ENCODE measurements around the gene POLG. TPM values are rescaled to one million over a fixed set of nuclear protein-coding genes. Genes with fewer than 3 reads are reported as not detected.
A peak's percentile ranks its signal among the peaks of the same experiment; 100 is the strongest.

POLG gene
- 100 to 1,000 TPM; 106 to 109 TPM for total RNA-seq

DNA sequence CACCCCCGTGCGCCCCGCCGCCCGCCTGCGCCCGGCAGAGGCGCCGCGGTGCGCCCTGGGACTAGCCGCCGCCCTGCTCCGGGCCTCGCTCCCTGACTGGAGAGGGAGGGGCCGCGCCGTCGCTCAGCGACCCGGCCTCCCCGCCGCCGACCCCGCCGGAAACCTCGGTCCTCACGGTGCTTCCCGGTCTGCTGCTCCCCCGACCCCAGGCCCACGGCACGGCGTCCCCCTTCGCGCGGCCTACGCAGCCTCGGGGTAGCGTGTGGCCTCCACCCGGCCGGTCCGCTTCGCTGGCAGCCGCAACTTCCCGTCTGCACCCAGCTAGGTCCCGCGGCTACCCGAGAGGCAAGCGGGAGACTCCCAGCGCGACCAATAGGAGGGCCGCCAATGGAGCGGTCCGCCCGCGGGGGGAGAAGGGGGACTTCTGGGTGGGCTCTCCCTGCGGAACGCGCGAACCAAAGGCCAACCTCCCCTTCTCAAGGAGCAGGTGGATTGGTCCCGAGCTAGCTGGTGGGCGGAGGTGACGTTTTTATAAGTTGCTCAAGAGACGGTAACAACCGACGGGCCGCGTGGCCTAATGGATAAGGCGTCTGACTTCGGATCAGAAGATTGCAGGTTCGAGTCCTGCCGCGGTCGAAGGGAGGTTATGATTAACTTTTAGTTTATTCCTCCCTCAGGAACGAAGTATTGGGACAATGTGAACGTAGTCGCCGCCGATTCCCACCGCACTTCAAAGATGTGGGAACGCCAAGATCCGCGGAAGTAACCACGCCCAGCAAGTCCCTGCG lies at the start of gene POLG:
TSS of gene POLG (minus strand) at position 315 of the 788 bp plus-strand sequence. CDS start 1,070 bp downstream, outside the sequence.
- ChIA-PET CTCF (interaction anchor here (0.7 to 6.5 kb wide), 8 partner anchors 8 to 131 kb away, joined by 3 to 47 read pairs (median 4); partner anchors contain the start of gene FANCI), POLR2A (interaction anchor here (0.9 to 10.5 kb wide), 9 partner anchors 8 to 241 kb away, joined by 3 to 156 read pairs (median 4); partner anchors contain the start of genes FANCI and TICRR)
- Mint-ChIP-seq H3K4me3 (peak within 1 kb of the TSS; percentile 84), H3K27me3 (peaks cover 8% of the 10 kb centered on the region), H3K36me3 (ENCODE audit: low read depth) (peaks cover 41% of the 10 kb centered on the region), H3K9me3 (no peaks in the 10 kb centered on the region), H3K27ac (peak within 1 kb of the TSS; percentile 93), H3K4me1 (peaks cover 53% of the 10 kb centered on the region)
- peak; percentile 99 for DNase-seq

DNA sequence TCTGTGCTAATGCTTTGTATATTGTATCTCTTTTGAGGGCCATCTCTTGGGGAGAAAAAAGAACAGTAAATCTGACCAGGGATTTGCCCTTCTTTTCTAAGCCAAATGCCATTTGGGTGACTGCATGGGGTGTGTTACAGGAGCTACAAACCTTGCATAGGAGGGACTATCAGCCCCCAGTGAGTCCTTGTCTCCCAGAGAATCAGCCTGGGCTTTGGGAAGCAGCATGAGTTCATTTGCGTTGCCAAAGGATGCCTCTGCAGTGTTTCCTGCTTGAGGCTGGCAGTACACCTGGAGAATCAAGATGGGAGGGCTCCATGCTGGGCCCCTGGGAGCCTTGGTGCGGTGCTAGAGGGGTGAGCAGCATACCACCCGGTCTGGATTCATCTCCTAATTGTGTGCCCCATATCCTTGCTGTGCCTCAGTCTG lies 49.6 kb upstream of the POLG start:
- no peaks in the 10 kb centered on the region for H3K36me3 Mint-ChIP-seq (ENCODE audit: low read depth)
- DNase-seq = no peak
- H3K27me3 Mint-ChIP-seq = peaks cover 45% of the 10 kb centered on the region
- H3K9me3 Mint-ChIP-seq = no peaks in the 10 kb centered on the region
- no peak overlapping the region for H3K27ac Mint-ChIP-seq
- no peaks in the 10 kb centered on the region for H3K4me1 Mint-ChIP-seq
- H3K4me3 Mint-ChIP-seq = no peak overlapping the region
- ChIA-PET POLR2A (no interaction called here), CTCF (interaction anchor here (1.5 kb wide), 1 partner anchor 25 kb away, joined by 5 read pairs; no protein-coding TSS in a partner anchor)

DNA sequence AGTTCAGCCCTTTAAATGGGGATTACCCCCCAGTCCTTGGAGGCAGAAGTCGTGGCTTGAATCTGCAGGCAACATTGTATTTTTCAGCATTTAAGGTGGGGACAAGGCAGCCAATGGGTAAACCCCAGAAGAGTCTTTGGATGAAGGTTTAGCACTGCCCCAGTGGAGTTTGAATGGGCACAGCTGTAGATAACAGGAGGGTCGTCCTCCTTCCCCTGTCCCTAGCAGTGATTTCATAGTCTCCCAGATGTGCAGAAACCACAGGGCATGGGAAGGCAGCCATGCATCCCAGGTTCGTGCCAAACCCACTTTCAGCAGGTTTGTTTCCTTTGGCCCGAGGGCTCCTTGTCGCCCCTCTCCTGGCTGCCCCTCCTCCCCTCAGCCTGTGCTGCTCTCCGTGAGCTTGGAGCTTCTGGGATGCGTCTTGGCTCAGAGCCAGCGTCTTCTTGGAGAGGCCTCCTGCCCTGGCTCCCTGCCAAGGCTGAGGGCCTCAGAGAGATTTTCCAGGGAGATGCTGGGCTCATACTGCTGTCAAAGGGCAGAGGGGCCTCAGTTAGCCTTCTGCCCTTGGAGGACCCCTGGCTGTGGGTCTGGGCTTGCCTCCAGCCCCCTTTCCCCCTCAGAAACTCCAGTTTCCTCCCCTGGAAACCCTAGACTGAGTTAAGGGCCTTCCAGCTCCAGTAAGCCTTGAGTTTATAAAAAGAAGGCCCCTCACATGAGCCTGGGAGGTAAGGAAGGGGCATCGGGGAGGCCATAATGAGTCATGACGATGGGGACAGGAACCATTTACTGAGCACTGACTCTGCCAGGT lies 48.9 kb upstream of the POLG start:
- Mint-ChIP-seq H3K4me1 (no peaks in the 10 kb centered on the region), H3K9me3 (no peaks in the 10 kb centered on the region), H3K4me3 (no peak overlapping the region), H3K36me3 (ENCODE audit: low read depth) (no peaks in the 10 kb centered on the region), H3K27ac (no peak overlapping the region), H3K27me3 (peaks cover 42% of the 10 kb centered on the region)
- no peak for DNase-seq
- CTCF ChIA-PET = interaction anchor here (1.5 kb wide), 1 partner anchor 24 kb away, joined by 5 read pairs; no protein-coding TSS in a partner anchor
- POLR2A ChIA-PET = no interaction called here

DNA sequence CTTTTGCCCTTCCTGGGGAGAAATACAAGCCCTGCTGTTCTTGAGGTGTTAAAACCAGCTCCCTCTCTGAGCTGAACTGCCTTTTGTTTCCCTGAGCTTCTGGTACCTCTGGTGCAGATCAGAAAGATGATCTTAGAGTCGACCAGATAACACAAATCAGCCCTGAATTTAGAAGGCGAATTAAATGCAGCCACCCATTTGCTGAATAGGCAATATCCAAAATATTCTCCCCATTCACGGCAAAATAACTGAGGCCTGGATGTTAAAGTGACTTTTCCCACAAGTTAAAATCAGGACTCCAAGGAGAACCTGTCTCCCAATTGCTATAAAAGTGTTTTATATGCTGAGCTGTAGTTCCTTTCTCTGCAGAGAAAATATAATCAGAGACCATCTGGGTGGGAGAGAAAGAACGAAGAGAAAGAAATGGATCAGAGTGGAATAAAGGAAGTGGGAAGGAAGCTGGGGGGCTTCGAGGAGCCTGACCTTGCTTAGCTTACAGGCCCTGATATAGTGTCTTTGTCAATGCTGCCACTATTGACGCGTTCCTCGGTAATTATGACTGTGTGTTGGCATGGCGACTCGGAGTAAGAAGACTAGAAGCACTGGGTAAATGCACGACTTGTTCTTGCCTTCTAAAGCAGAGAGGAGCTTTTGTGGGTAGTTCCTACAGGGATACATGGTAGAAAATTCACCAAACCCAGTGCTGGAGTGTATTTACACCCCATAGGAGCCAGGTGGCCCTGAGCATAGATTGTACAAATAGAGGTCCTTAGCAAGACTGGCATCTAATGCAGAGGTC lies 47.5 kb upstream of the POLG start:
- ChIA-PET CTCF (interaction anchor here (1.1 to 2.0 kb wide), 2 partner anchors 23 to 48 kb away, joined by 3 to 10 read pairs; no protein-coding TSS in a partner anchor), POLR2A (interaction anchor here (1.2 kb wide), 1 partner anchor 9 kb away, joined by 3 read pairs; no protein-coding TSS in a partner anchor)
- Mint-ChIP-seq H3K4me3 (no peak overlapping the region), H3K27me3 (peaks cover 57% of the 10 kb centered on the region), H3K9me3 (no peaks in the 10 kb centered on the region), H3K36me3 (ENCODE audit: low read depth) (no peaks in the 10 kb centered on the region), H3K27ac (no peak overlapping the region), H3K4me1 (no peaks in the 10 kb centered on the region)
- no peak for DNase-seq

DNA sequence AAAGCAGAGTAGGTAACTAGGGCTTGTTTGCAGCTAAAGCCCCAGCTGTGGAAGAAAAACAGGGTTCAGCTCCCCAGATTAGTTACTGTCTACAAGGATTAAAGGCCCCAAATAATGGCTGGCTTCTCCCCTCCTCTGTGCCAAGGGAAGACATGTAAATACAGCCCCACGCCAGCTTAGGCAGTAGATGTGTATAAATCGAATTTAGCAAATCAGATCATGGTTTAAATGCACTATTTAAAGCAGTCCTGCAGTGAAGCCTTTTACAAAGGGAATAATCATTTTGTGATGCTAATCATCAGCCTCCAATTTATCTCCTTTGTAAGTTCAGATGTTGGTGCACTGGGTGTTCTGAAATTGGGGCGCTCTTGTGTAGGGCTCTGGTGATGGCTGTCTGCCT lies 46.7 kb upstream of the POLG start:
- Mint-ChIP-seq H3K36me3 (ENCODE audit: low read depth) (no peaks in the 10 kb centered on the region), H3K4me1 (no peaks in the 10 kb centered on the region), H3K9me3 (no peaks in the 10 kb centered on the region), H3K27ac (no peak overlapping the region), H3K4me3 (no peak overlapping the region), H3K27me3 (peaks cover 64% of the 10 kb centered on the region)
- ChIA-PET POLR2A (no interaction called here), CTCF (interaction anchor here (1.1 to 2.0 kb wide), 2 partner anchors 22 to 49 kb away, joined by 3 to 10 read pairs; no protein-coding TSS in a partner anchor)
- no peak for DNase-seq

DNA sequence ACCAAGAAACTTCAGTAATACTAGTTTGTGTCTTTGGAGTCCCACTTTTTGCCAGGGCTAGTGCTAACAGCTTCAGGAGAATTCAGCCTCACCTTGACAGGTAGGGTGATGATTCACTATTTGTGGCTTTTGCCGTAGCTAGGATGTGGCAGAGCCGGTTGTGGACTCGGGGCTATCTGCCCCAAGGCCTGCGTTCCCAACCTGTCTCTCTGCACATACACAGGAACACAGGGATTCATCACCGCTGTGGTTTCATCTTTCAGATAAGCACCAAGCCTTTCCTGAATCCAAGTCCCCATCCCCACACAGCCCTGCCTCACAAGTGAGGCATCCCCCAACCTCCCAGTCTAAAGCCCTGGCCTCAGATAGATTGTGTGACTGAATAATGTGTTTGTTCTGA lies 45.2 kb upstream of the POLG start:
- H3K36me3 Mint-ChIP-seq (ENCODE audit: low read depth) = no peaks in the 10 kb centered on the region
- no peaks in the 10 kb centered on the region for H3K4me1 Mint-ChIP-seq
- ChIA-PET CTCF (interaction anchor here (1.0 to 6.1 kb wide), 3 partner anchors 21 to 28 kb away, joined by 3 to 48 read pairs (median 4); no protein-coding TSS in a partner anchor), POLR2A (no interaction called here)
- no peak for DNase-seq
- H3K27ac Mint-ChIP-seq = no peak overlapping the region
- H3K27me3 Mint-ChIP-seq = peaks cover 78% of the 10 kb centered on the region
- H3K4me3 Mint-ChIP-seq = no peak overlapping the region
- no peaks in the 10 kb centered on the region for H3K9me3 Mint-ChIP-seq

DNA sequence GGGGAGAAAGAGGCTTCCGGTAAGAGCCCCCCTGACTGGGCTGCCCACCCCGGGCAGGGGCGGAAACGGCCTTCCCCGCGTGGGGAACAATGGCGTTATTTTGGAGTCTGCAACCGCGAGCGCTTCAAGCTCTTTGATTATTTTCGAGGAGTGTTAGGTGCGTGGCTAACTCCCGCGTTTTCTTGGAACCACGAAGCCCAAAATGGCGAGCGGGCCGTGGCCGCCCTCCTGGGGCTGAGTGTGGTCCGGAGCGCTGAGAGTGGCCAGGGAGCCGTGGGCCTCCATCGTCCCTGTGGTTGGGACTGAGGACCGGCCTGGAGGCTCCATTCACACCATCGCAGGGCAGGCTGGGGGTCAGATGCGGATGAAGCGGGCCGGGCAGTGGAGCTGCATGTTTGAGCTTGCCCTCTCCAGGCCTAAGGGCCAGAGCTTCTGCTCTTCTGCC lies 44.6 kb upstream of the POLG start:
- no peaks in the 10 kb centered on the region for H3K9me3 Mint-ChIP-seq
- ChIA-PET CTCF (interaction anchor here (1.0 to 6.1 kb wide), 3 partner anchors 21 to 29 kb away, joined by 3 to 48 read pairs (median 4); no protein-coding TSS in a partner anchor), POLR2A (interaction anchor here (0.7 kb wide), 1 partner anchor 34 kb away, joined by 3 read pairs; no protein-coding TSS in a partner anchor)
- peak overlapping the region; percentile 4 for H3K4me3 Mint-ChIP-seq
- H3K27me3 Mint-ChIP-seq = peaks cover 81% of the 10 kb centered on the region
- no peak overlapping the region for H3K27ac Mint-ChIP-seq
- no peaks in the 10 kb centered on the region for H3K36me3 Mint-ChIP-seq (ENCODE audit: low read depth)
- no peaks in the 10 kb centered on the region for H3K4me1 Mint-ChIP-seq
- DNase-seq = no peak

DNA sequence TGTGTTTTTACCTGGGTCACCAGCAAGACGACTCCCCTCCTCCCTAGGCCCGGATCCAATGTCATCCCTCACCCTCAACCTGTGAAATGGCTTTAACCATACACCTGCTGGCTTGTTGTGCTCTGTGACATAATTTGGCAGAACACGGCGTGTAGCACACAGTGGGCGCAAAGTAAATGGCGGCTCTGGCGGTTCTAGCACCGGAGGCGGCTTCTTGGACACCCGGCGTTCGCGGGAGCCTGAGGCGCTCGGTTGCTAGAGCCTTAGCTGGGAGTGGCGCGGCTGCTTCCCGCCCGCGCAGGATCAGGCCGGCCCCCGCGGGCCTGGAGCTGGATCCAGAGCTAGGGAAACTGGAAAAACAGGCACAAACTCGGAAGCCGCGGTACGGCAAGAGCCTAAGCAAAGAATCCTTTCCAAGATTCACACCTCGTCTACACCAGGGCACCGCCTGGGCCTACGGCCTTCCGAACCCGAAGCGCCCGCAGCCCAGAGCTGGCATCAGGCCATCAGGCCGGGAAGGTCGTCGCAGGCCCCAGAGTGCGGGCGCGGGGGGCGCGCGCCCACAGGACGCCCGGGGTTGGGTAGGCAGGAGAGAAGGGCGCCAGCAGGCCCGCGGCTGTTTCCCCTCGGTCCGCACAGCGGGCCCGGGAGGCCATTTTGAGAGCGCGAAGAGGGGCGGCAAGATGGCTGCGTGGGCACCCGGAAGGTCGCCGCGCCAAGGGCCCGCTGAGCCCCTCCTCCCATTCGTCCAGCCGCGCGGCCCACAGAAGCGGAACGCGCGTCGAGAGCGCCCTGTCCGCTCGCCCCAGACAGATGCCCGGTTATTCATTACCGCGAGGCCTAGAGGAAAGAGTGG lies 43.9 kb upstream of the POLG start:
- ChIA-PET CTCF (interaction anchor here (6.1 kb wide), 1 partner anchor 20 kb away, joined by 48 read pairs; no protein-coding TSS in a partner anchor), POLR2A (interaction anchor here (0.7 kb wide), 2 partner anchors 19 to 34 kb away, joined by 3 read pairs; no protein-coding TSS in a partner anchor)
- no peak for DNase-seq

DNA sequence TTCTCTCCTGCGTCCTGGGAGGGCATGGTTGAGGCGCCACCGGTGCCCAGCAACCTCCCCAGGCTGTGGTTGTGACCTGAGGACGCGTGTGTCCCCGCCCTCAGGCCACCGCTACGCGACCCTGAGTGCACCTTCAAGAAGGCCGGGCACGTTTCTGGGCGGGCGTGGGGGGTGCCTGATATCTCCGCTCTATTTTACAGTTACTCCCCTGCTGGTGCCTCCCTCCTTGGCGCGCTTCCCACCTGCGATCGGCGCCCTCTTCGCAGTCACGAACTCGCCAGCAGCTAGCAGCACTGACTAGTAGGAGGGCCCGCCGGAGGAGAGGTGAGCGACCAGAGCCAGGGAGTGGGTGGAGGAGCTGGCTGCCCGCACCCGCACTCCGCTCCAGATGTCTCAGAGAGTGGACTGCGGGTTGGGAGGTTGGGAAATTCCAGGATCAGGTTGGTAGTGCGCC lies 43.2 kb upstream of the POLG start:
- peaks cover 87% of the 10 kb centered on the region for H3K27me3 Mint-ChIP-seq
- H3K4me1 Mint-ChIP-seq = no peaks in the 10 kb centered on the region
- peak overlapping the region; percentile 22 for H3K4me3 Mint-ChIP-seq
- H3K36me3 Mint-ChIP-seq (ENCODE audit: low read depth) = no peaks in the 10 kb centered on the region
- DNase-seq = no peak
- ChIA-PET POLR2A (no interaction called here), CTCF (interaction anchor here (1.0 to 6.1 kb wide), 3 partner anchors 14 to 22 kb away, joined by 3 to 48 read pairs (median 4); no protein-coding TSS in a partner anchor)
- no peak overlapping the region for H3K27ac Mint-ChIP-seq
- no peaks in the 10 kb centered on the region for H3K9me3 Mint-ChIP-seq

More for the DNA sequence above, 43.9 kb upstream of the POLG start:
- Mint-ChIP-seq H3K4me1 (no peaks in the 10 kb centered on the region), H3K4me3 (peak overlapping the region; percentile 22), H3K9me3 (no peaks in the 10 kb centered on the region), H3K27me3 (peaks cover 86% of the 10 kb centered on the region), H3K36me3 (ENCODE audit: low read depth) (no peaks in the 10 kb centered on the region), H3K27ac (no peak overlapping the region)

DNA sequence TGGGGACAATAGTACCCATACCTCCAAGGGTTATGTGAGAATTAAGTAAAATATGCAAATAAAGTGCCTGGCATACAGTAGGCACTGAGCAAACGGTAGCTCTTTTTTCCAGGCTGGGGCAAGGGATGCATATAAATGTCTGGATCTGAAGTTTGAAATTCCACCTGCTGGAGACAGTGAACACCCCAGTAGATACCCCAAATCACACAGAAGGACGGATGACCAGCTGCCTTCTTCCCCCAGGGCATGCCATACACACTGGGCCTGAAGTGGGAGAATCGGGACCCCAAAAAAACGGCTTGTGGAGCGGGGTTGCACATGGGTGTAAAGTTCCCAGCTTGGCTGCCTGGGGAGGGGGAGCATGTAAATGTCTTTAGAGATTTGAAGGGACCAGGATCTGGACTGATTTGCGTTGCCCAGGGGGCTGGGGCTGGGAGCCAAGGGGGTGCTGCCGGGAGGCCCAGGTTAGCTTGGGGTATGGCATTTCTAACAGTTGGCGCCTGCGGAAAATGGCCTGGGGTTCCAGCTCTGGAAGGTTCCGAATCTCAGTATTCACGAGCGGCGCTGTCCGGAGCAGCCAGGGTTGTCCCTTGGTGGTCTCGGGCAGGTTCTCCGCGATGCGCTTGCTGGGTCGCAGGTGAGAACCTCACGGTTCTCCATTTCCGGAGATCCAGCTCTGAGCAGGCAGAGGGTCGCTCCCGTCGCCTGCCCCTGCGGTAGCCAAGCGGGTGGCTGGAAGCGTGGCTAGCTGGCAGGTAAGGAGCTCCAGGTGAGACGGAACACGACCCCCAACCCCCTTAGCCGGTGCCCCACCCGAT lies 42.6 kb upstream of the POLG start:
- no peaks in the 10 kb centered on the region for H3K9me3 Mint-ChIP-seq
- H3K4me1 Mint-ChIP-seq = peaks cover under 1% of the 10 kb centered on the region
- POLR2A ChIA-PET = interaction anchor here (1.2 kb wide), 1 partner anchor 32 kb away, joined by 4 read pairs; no protein-coding TSS in a partner anchor
- H3K27me3 Mint-ChIP-seq = peaks cover 88% of the 10 kb centered on the region
- CTCF ChIA-PET = interaction anchor here (1.0 to 6.1 kb wide), 4 partner anchors 14 to 22 kb away, joined by 3 to 48 read pairs (median 4); no protein-coding TSS in a partner anchor
- no peak overlapping the region for H3K27ac Mint-ChIP-seq
- no peak overlapping the region for H3K4me3 Mint-ChIP-seq
- H3K36me3 Mint-ChIP-seq (ENCODE audit: low read depth) = peaks cover 1% of the 10 kb centered on the region
- DNase-seq = no peak

Measured in activated CD4-positive, alpha-beta memory T cell treated with anti-CD3 and anti-CD28 coated beads, Interleukin-2, amount 10 ng/mL, durations not matched to agents 7 days and 5 days (primary cell).